Measurements from ENCODE around the gene SLC27A6.

- TF ChIP-seq POLR2A (IDR thresholded peaks at IDR 0.05; ENCODE audit: low read depth) (no peak), POLR2AphosphoS5 (IDR thresholded peaks at IDR 0.05) (no peak)
These were observed 102.5 kb downstream of the SLC27A6 start for GRCh38 chr5:129067745-129068144.
